ENCODE results near the gene TPGS1.

Gene TPGS1

DNA sequence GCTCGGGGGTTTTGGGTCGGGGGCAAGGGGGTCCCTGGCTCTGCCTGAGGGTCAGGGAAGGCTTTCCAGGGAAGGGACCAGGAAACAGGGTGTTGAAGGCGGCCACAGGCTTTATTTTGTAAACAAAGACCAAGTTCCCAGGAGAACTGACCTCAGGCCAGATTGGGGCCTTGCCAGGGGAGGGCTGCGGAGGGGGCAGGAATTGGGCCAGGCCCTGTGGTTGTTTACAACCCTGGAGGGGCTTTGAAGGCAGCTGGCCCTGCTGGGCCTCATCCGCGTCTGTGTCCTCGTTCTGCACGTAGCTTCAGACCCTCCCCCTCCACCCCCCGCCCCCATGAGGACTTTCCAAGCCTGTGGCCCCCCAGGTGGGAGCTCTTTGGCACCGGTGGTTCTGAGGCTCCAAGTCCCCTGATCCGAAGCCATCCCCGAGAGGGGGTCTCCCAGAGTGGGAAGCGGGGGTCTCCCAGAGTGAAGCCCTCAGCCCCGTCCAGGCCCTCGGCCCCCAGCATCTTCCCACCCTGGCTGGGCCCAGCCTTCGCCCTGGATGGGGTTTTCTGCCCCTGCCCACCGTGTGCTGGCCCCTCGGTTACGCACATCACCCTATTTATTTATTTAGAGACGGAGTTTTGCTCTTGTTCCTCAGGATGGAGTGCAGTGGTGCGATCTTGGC lies 51.6 kb downstream of the TPGS1 start:
- FAIRE-seq = no peak
- no peak for DNase-seq (ENCODE audit: insufficient read length, low spot score)
- TF ChIP-seq POLR2A (IDR thresholded peaks at IDR 0.05; ENCODE audit: low read depth, low read length) = no peak

DNA sequence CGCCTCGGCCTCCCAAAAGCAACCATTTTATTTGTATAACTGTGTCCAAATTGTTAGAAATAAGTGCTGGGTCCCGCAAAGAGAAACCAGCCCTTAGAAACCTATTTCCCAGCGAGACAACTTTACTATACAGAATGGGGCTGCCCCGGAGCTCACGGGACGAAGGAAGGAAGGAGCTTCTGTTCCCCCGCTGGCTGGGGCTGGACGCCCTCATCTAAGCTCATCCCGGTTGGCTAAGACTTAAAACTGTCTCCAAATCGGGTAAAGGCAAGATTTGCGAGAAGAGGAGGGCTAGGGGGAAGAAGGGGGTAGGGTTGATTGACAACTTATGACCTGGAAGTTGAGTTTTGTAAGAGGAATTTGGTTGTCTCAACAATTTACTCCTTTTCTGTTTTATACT lies 52.8 kb downstream of the TPGS1 start:
- FAIRE-seq (no peak), DNase-seq (ENCODE audit: insufficient read length, low spot score) (no peak)
- TF ChIP-seq POLR2A (IDR thresholded peaks at IDR 0.05; ENCODE audit: low read depth, low read length) = no peak

DNA sequence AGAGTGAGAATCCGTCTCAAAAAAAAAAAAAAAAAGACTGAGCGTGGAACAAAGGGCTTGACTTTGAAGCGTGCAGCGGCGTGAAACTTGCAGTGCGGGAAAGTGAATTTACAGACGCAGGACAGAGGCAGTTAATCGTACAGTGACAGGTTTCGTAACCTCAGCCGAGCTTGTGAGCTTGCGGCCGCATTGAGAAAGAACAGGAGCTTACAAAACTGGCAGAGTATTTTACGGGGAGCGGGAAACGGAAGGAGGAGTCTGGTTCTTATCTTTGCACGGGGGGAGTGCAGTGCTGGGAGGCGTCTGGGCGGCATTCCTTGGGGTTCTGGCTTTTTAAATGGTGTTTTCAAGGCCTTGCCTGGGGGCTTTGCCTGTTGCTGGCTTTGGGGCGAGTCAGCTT lies 59.1 kb downstream of the TPGS1 start:
- DNase-seq (ENCODE audit: insufficient read length, low spot score) (no peak), FAIRE-seq (no peak)
- TF ChIP-seq POLR2A (IDR thresholded peaks at IDR 0.05; ENCODE audit: low read depth, low read length) = no peak

DNA sequence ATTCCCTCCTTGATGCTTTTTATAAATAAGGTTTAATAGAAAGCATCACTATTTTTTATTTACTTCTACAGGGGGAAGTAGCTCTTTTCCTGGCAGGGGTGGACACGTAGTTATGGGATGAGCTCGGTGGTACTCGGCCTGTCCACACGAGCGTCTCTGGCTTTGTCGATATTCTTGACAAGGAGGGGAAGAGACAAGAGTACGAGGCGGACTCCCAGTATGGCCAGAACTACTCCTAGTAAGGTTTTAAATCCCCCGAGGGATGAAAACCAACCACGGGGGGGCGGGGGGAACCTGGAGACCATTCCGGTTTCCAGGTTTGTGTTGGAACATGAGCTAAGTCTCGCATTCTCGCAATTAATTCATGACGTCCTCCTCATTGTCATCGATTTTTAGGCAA lies 59.5 kb downstream of the TPGS1 start:
- no peak for TF ChIP-seq POLR2A (IDR thresholded peaks at IDR 0.05; ENCODE audit: low read depth, low read length)
- no peak for FAIRE-seq
- DNase-seq (ENCODE audit: insufficient read length, low spot score) = no peak

DNA sequence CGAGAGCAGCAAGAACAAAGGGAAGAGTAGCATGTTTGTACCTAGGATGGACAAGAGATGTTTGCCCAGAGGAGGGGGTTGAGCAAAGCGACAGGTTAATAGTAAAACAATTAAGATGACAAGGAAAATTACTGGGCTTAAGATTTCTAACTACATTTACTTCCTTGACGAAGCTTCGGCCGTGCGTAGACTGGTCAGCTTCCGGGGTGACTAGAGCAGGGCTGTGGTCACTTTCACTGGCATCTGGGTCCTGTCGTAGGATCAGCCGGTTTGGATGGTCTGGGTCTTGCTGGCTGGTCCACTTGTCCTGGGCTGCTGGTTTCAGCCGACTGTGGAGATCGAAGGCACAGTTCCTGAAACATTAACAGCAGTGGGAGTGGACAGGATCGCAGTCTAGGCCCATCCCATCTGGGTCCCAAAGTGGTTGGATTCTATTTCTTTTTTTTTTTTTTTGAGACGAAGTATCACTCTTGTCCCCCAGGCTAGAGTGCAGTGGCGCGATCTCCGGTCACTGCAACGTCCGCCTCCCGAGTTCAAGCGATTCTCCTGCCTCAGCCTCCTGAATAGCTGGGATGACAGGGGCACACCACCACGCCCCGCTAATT lies 60.1 kb downstream of the TPGS1 start:
- TF ChIP-seq POLR2A (IDR thresholded peaks at IDR 0.05; ENCODE audit: low read depth, low read length) = no peak
- DNase-seq (ENCODE audit: insufficient read length, low spot score) (no peak), FAIRE-seq (no peak)

All from H54 (cell line).